Stimulated activated CD4-positive, alpha-beta T cell treated with anti-CD3 and anti-CD28 coated beads, Interleukin-1b, Interleukin-23, amount 100 ng/mL, for 48 hours (primary cell): ENCODE measurements around the gene SORCS2.

Source experiments
- DNase-seq: peaks from one replicate; pipeline ENCODE4 v3.0.0-alpha.2; 2020

SORCS2 gene

DNA sequence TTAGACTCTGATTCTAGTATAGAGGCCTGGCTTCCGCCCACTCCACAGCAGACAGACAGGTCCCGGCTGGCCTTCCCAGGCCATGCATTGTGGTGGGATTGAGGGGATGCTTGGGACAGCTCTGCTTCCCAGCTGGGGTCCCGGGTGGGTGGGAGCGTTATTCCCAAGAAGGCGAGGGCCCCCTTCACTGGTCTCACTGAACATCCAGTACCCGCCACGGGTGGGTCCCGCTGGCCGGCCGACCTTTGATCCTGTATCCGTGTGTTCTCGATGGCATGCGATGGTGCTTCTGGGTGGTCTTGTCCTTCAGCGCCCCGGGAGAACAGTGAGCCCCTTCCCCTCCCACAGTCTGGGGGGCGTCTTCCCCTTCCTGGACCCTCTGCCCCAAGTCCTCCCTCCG lies 515.9 kb downstream of the SORCS2 start:
- DNase-seq = no peak

DNA sequence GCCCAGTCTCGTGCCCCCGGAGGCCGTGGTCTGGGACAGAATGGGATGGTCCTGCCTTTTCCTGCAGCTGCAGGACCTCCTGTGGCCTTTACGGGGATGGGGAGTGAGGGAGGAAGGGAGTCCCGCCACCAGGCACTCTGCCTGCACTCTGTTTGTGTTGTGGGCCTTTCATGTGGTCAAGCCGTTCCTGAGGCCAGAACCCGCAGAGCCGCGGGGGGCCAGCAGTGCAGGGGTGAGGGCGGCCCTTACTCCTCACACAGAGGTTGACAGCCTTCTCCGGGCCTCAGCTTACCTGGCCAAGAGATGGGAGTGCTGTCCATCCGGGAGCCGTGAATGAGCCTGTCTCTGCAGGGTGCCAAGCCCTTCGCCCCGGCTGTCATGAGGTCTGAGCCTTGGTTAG lies 516.6 kb downstream of the SORCS2 start:
- no peak for DNase-seq

GRCh38 chr4:7709431-7709830 lies 517.1 kb downstream of the SORCS2 start:
- no peak for DNase-seq

- DNase-seq = no peak
Measured at GRCh38 chr4:7710126-7710525, 517.8 kb downstream of the SORCS2 start.

GRCh38 chr4:7710576-7711306 lies 518.4 kb downstream of the SORCS2 start:
- no peak for DNase-seq

GRCh38 chr4:7711307-7711963 lies 519.1 kb downstream of the SORCS2 start:
- DNase-seq = no peak

- DNase-seq = no peak
Measured at GRCh38 chr4:7712021-7712671, 519.8 kb downstream of the SORCS2 start.

DNA sequence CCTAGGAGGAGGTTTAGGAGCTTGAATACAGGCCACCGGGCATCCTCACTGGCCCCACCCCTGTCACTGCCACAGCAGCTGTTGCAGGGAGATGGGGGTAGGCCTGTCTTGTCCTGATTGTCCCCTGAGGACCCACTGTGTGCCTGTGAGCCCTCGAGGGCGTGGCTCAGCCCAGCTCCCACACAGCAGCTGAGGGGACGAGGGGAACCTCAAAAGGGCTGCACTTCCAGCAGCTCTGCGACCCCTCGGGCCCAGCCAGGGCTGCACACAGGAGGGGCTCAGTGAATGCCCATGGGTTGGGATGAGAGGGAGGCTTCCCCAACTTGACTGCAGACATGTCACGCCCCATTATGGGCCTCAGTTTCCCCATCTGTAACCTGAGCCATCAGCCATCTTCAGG lies 521.4 kb downstream of the SORCS2 start:
- no peak for DNase-seq

DNA sequence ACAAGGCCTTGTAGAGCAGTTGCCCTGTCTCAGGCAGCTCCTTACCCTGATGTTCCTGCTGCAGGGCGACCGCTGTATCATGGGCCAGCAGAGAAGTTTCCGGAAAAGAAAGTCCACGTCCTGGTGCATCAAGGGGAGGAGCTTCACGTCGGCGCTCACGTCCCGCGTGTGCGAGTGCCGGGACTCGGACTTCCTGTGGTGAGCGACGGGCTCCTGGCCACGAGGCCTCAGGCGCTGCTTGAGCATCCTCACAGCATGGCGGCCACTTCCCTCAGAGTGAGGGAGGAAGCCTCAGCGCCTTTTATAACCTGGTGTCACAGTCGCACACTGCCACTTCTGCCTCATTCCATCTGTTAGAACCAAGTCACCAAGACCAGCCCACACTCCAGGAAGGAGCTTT lies 521.8 kb downstream of the SORCS2 start:
- no peak for DNase-seq

DNA sequence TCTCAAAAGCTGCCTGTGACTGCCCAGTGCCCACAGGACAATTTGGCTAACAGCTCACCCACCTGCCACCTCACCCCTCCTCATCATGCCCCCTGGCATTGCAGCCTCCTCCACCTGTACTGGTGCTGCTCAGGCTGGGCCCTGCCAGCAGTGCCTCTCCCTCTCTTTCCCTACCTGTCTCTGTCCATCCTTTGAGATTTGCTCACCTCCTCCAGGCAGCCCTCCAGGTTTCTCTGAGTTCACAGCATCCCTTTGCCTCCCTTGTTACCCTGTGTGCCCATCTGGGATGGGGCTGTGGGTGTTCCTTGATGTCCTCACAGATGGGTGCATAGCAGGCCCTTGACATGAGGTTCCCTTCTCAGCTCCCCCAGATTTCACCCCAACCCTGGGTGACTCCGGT lies 522.4 kb downstream of the SORCS2 start:
- DNase-seq = no peak

DNA sequence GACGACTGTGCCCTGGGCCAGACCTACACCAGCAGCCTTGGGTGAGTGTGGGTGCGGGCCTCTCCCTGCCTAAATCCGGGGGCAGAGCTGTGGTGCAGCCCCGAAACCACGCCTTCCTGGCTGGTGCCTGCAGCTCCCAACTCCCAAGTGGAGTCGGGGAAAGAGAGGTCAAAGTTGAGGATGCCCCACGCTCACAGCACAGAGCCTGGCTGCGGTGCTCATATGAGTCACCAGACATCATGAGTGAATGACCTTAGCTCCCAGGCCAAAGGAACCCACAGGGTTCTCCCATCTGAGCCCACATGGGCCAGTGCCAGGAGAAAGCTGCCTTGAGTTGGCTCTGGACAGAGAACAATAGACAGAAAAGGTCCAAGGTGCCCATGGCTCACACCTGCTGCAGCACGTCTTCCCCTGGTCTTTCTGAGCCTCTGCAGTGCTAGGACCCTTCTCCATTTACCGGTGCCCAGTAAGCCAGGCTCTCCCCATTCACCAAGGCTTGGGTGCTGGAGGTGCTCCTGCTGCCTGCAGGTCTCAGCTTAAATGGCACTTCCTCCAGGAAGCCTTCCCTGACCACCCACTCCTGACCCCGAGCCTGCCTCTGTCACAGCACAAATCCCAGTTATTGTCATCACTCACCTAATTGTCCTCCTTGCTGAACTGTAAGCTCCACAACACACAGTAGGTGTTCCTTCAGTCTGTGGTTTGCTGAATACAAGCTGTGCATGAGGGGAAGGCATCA lies 523.1 kb downstream of the SORCS2 start:
- no peak for DNase-seq

- no peak for DNase-seq
Measured at GRCh38 chr4:7716010-7716721, 523.8 kb downstream of the SORCS2 start.

DNA sequence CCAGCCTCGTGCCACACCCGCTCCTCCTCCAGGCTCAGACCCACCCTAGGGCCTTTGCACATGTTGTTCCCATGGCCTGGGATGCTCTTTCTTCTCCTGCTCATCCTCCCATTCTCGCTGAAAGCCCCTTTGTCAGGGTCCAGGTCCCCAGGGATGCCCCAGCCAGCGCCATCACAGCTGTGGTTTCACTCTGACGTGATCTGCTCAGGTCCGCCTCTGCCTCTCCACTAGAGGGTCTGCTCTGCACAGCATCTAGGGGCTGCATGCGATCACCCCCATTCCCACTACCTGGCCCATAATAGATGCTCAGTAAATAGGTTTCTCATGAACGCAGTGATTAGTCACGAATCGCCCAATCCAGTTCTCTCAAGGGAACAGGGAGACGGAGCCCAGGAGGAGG lies 524.8 kb downstream of the SORCS2 start:
- DNase-seq = no peak

- no peak for DNase-seq
Measured at GRCh38 chr4:7717946-7718490, 525.7 kb downstream of the SORCS2 start.

DNA sequence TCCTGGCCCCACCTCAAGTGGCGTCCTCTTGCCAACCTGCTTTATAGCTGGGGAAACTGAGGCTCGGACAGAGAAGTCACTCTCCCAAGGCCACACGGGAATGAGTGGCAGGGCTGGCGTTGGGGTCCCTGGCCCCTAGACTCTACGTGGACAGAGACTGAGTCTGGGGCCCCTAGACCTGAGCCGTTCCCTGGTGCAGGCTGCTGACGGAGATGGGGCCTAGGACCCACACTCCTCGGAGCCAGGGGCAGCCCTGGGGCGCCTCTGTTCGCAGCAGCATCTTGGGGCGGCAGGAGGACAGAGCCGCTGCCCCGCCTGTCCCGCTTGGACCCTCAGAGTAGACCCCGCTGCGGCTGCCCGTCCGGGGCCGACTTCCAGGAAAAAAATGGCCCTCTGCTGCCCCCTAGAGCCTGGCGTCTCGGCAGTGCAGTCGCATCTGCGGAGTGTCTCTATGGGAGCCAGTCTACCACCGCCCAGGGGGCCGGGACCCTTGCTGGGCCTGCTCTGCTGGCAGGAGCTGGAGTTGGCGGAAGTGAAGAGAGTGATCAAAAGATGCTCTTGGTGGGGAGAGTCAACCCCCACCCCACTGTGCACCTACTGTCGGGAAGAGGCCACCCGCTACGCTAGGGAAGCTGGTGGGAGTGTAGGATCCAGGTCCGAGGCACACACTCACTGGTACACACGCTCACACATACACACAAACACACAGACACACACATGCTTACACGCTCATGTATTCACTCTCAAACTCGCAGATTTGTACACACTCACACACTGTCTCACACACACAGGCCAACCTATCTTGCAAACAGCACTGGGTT lies 527.2 kb downstream of the SORCS2 start:
- DNase-seq = peak; percentile 58

GRCh38 chr4:7721984-7722551 lies 529.7 kb downstream of the SORCS2 start:
- DNase-seq = no peak

DNA sequence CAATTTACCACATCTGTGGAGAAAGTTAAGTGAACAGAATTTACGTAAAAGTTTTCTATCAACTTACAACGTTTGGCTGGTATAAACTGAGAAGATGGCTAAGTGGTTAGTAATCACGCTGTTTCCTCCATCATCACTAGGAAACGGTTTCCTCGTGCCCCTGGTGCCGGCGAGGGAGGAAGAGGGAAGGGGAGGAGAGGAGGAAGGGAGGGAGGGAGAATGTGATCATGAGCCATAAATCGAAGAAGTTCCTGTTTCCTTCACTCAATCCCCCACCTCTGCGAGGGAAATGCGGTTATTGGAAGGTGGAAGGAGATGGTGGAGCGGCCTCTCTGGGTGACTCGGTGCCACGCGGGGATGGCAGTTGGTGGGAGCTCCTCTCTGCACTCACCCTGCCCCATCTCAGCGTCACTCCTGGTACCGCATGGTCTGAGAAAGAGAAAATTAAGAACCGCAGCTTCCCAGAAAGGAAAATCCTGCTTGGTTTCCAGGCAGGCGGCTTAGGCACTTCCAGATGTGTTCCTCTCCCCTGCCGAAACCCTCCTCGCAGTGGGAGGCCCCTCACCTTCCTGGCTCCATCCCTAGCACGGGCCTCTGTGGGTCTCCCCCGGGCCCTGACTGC lies 530.5 kb downstream of the SORCS2 start:
- DNase-seq = no peak

- DNase-seq = no peak
Measured at GRCh38 chr4:7723625-7724024, 531.3 kb downstream of the SORCS2 start.

DNA sequence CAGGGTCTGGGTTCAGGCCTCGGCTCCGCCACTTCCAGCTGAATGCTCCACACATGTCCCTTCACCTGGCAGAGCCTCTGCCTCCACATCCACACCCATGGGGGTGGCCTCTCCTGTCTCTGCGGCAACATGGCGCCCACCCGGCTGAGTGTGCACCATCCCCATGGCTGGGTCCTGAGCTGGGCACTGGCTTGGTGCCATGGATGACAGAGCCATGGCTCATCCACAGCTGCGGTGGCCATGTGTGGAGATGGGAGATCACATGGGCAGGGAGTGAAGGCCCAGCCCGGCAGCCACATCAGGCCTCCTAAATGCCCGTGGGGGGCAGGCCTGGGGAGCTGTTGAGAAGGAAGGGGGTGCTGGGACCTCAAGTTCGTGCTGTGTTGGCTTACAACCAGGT lies 533.6 kb downstream of the SORCS2 start:
- DNase-seq = no peak

- DNase-seq = no peak
Measured at GRCh38 chr4:7726665-7727413, 534.5 kb downstream of the SORCS2 start.
